CD4-positive, alpha-beta T cell treated with Interferon alpha-2 for 1 hour (primary cell): ENCODE measurements around the gene STRAP.

ENCODE experiments used
- DNase-seq, 2 donors: peaks; one replicate each; pipeline ENCODE4 v3.0.0-alpha.2; 2020 to 2022

STRAP gene

GRCh38 chr12:15882118-15882971, at the start of gene STRAP:
Gene STRAP (plus strand): TSS chr12:15882387. CDS start chr12:15882708, 321 bp downstream.
- DNase-seq: peak; percentile 97

GRCh38 chr12:15834575-15834974, 47.6 kb upstream of the STRAP start:
- DNase-seq: no peak

GRCh38 chr12:15837141-15837790, 44.9 kb upstream of the STRAP start:
- DNase-seq: no peak

- DNase-seq: no peak
Measured at GRCh38 chr12:15839041-15839440, 43.1 kb upstream of the STRAP start.

- no peak for DNase-seq
Measured at GRCh38 chr12:15839682-15840081, 42.5 kb upstream of the STRAP start.

GRCh38 chr12:15842108-15842507, 40.1 kb upstream of the STRAP start:
- DNase-seq: no peak

- no peak for DNase-seq
Measured at GRCh38 chr12:15846887-15847286, 35.3 kb upstream of the STRAP start.

- no peak for DNase-seq
Measured at GRCh38 chr12:15848606-15849005, 33.6 kb upstream of the STRAP start.

- no peak for DNase-seq
Measured at GRCh38 chr12:15851045-15851620, 31.1 kb upstream of the STRAP start.

- no peak for DNase-seq
Measured at GRCh38 chr12:15851919-15852318, 30.3 kb upstream of the STRAP start.

- no peak for DNase-seq
Measured at GRCh38 chr12:15852383-15852782, 29.8 kb upstream of the STRAP start.

- DNase-seq: no peak
Measured at GRCh38 chr12:15853877-15854276, 28.3 kb upstream of the STRAP start.

GRCh38 chr12:15854916-15855315, 27.3 kb upstream of the STRAP start:
- DNase-seq: no peak

GRCh38 chr12:15855646-15856045, 26.5 kb upstream of the STRAP start:
- no peak for DNase-seq

- peak; percentile 48 to 73 for DNase-seq
Measured at GRCh38 chr12:15856097-15856982, 25.8 kb upstream of the STRAP start.

GRCh38 chr12:15858353-15858752, 23.8 kb upstream of the STRAP start:
- DNase-seq: no peak

- DNase-seq: no peak
Measured at GRCh38 chr12:15859116-15859515, 23.1 kb upstream of the STRAP start.

GRCh38 chr12:15861404-15861803, 20.8 kb upstream of the STRAP start:
- no peak for DNase-seq

- DNase-seq: no peak
Measured at GRCh38 chr12:15862840-15863239, 19.3 kb upstream of the STRAP start.

GRCh38 chr12:15863372-15863771, 18.8 kb upstream of the STRAP start:
- no peak for DNase-seq

GRCh38 chr12:15863984-15864383, 18.2 kb upstream of the STRAP start:
- no peak for DNase-seq

GRCh38 chr12:15868186-15868585, 14.0 kb upstream of the STRAP start:
- no peak for DNase-seq

GRCh38 chr12:15873556-15873955, 8.6 kb upstream of the STRAP start:
- no peak for DNase-seq
